BLaER1 treated with 17β-estradiol and CSF1 and Interleukin-3, amounts not matched to agents 10 nM and 100 nM (cell line): ENCODE data around the gene ZNF595.
"Not testable (repeated sequence)": the region's sequence is repeated elsewhere in the genome, so short reads cannot be mapped to it uniquely, and the experiment has no call there.

Source experiments
- H3K27ac ChIP-seq, 11 experiments: shearing (Covaris generic); formaldehyde crosslinking; 2 replicates each; pipeline ENCODE4 v1.8.1; 2022
- H3K27me3 ChIP-seq, 11 experiments: shearing (Covaris generic); formaldehyde crosslinking; 2 replicates each; pipeline ENCODE4 v1.8.1; 2022
- H3K36me3 ChIP-seq, 11 experiments: shearing (Covaris generic); formaldehyde crosslinking; 2 replicates each; pipeline ENCODE4 v1.8.1; 2022
- H3K4me1 ChIP-seq, 10 experiments: shearing (Covaris generic); formaldehyde crosslinking; 2 replicates each; pipeline ENCODE4 v1.8.1; 2022
- H3K4me2 ChIP-seq, 11 experiments: shearing (Covaris generic); formaldehyde crosslinking; 2 replicates each; pipeline ENCODE4 v1.8.1; 2022
- H3K4me3 ChIP-seq, 10 experiments: shearing (Covaris generic); formaldehyde crosslinking; 2 replicates each; pipeline ENCODE4 v1.8.1; 2022
- H3K9ac ChIP-seq, 11 experiments: shearing (Covaris generic); formaldehyde crosslinking; 2 replicates each; pipeline ENCODE4 v1.8.1; 2022
- H3K9me3 ChIP-seq, 11 experiments: shearing (Covaris generic); formaldehyde crosslinking; replicated peaks in 1 of 11; 2 replicates each; pipeline ENCODE4 v1.8.1; 2022
- H4K20me1 ChIP-seq, 11 experiments: shearing (Covaris generic); formaldehyde crosslinking; 2 replicates each; pipeline ENCODE4 v1.8.1; 2022
- Cebpa-rat ChIP-seq, 11 experiments: shearing (Covaris generic); IDR thresholded peaks; 2 replicates each; pipeline ENCODE4 v1.8.1; 2022

ZNF595 gene

GRCh38 chr4:38202-38601, 14.9 kb upstream of the ZNF595 start:
- H3K9me3 ChIP-seq: peaks cover 3 to 18% (median 4%) of the 10 kb centered on the region in 11 experiments; a peak in 12 of 22 replicates
- H3K27ac ChIP-seq, H3K4me1 ChIP-seq, H3K4me3 ChIP-seq, H3K36me3 ChIP-seq, H3K4me2 ChIP-seq, H3K9ac ChIP-seq, H3K27me3 ChIP-seq, H4K20me1 ChIP-seq: not testable (repeated sequence)

GRCh38 chr4:43375-43774, 9.7 kb upstream of the ZNF595 start:
- H4K20me1 ChIP-seq, H3K27me3 ChIP-seq, H3K9ac ChIP-seq, H3K4me2 ChIP-seq, H3K27ac ChIP-seq, H3K36me3 ChIP-seq, H3K4me1 ChIP-seq, H3K4me3 ChIP-seq: not testable (repeated sequence)
- peaks cover 3 to 16% (median 4%) of the 10 kb centered on the region in 11 experiments; a peak in 15 of 22 replicates for H3K9me3 ChIP-seq

DNA sequence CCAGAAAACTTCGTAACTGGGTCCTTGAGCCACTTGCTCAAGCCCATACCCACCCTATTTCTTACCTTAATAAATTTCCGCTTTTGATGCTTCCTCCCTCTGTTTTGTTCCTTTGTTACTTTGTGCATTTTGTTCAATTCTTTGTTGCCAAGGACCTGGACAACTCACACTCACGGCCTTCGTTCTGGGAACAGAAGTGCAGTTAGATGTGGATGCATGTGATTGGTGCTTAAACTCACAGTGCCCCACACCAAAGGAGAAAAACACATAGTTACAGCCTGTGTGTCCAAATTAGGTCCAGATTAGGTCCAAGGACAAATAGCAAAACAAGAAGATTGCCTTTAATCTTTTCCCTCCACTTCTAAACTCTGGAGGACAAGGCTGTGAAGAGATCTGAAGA, 1.9 kb upstream of the ZNF595 start:
- peak overlapping the region in 8 of 11 experiments; percentile 33 to 73 (median 67); a peak in 14 of 22 replicates for H3K4me2 ChIP-seq
- not testable (repeated sequence) for H3K9me3 ChIP-seq, H3K4me3 ChIP-seq, H3K36me3 ChIP-seq, H4K20me1 ChIP-seq, H3K27me3 ChIP-seq
- H3K4me1 ChIP-seq: peaks cover 0 to 12% (median 6%) of the 10 kb centered on the region in 10 experiments; a peak in 12 of 20 replicates
- H3K9ac ChIP-seq: peak overlapping the region in 6 of 11 experiments; percentile 42 to 68 (median 58); a peak in 6 of 22 replicates
- H3K27ac ChIP-seq: peak overlapping the region in 8 of 11 experiments; percentile 46 to 84 (median 74); a peak in 15 of 22 replicates

DNA sequence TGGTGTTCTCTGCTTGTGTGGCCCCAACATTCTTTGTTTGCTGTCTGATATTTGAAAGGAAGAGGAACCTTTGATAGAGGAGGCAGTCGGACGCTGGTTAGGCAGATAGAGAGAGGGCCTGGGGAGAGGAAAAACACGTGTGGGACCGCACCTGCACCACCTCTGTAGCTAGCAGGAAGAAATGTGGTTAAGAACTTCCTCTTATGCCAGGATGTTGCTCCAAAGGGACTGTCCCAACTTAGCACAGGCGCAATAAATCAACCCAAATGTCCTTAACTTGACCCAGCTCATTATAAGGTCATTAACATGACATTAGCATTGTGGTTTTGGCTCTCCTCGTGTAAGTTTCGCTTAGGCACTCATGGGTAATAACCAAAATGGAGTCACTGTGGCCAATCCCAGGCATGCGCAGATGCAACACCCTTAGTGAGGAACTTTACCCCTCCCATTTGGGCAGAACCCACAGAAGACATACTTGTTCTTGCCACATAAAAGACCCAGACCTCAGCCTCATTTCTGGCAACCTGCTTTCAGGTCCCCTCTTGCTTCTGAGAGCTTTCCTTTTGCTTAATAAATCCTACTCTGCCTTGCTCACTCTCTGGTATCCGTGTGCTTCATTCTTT, 1.4 kb upstream of the ZNF595 start:
- H3K27me3 ChIP-seq, H3K9ac ChIP-seq, H3K4me2 ChIP-seq, H3K4me3 ChIP-seq, H3K9me3 ChIP-seq, H3K36me3 ChIP-seq, H4K20me1 ChIP-seq: not testable (repeated sequence)
- peak overlapping the region in 5 of 11 experiments; percentile 64 to 84 (median 81); a peak in 9 of 22 replicates for H3K27ac ChIP-seq
- H3K4me1 ChIP-seq: peaks cover 0 to 12% (median 6%) of the 10 kb centered on the region in 10 experiments; a peak in 12 of 20 replicates

DNA sequence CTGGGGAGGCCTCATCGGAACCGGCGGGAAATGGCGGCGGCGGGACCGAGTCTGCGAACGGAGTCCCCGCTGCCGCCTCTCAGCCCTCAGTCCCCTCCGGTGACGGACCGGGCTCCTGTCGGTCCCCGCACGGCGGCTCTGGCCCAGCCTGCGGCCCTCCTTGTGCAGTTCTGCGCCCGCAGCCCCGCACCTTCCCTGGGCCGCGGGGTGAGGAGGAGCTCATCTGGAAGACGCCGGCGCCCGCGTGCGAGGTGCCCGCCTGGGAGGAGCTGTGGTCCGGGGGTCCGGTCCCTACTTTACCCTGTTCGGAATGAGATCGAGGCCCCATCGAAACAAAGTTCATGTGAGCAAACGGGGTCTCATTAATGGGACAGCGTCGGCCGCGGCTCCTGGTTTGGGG, 400 bp downstream of the ZNF595 start:
- not testable (repeated sequence) for H3K9ac ChIP-seq, H3K27me3 ChIP-seq, H3K4me2 ChIP-seq, H3K27ac ChIP-seq, H3K36me3 ChIP-seq, H3K4me3 ChIP-seq, H3K9me3 ChIP-seq, H4K20me1 ChIP-seq
- peaks cover 0 to 12% (median 6%) of the 10 kb centered on the region in 10 experiments; a peak in 12 of 20 replicates for H3K4me1 ChIP-seq

- peaks cover 11 to 15% (median 11%) of the 10 kb centered on the region in 11 experiments for H3K9me3 ChIP-seq
- H3K27me3 ChIP-seq, H3K4me2 ChIP-seq, H4K20me1 ChIP-seq, H3K36me3 ChIP-seq, H3K27ac ChIP-seq, H3K9ac ChIP-seq, H3K4me1 ChIP-seq, H3K4me3 ChIP-seq: not testable (repeated sequence)
Measured at GRCh38 chr4:64733-65132, 11.6 kb downstream of the ZNF595 start.

DNA sequence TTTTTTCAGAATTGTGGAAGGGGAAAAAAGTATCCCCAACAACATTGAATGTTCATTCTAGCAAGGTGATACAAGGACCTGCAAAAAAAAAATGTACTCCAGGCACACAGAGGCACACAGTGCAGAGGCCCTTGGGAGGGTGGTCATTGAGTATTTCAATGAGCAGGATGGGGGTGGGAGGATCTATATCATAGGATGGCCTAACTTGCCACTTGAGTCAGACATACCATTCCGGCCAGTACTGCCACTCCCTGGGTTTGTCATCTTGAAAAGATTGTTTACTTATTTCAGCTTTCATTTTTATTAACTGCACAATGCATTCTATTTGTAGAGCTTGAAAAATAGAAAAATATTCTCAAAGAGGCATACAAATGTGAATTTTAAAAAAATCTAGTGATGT, 18.7 kb downstream of the ZNF595 start:
- Histone ChIP-seq H3K9ac (no peak overlapping the region), H3K27me3 (no peaks in the 10 kb centered on the region), H3K9me3 (peaks cover 74 to 83% (median 80%) of the 10 kb centered on the region in 11 experiments), H3K4me2 (no peak overlapping the region), H3K4me1 (no peaks in the 10 kb centered on the region), H3K36me3 (peaks cover 0 to 3% (median 0%) of the 10 kb centered on the region in 11 experiments; a peak in 1 of 22 replicates), H3K4me3 (no peak overlapping the region), H4K20me1 (no peaks in the 10 kb centered on the region), H3K27ac (no peak overlapping the region)
- TF ChIP-seq Cebpa-rat (IDR thresholded peaks at IDR 0.05): no peak

DNA sequence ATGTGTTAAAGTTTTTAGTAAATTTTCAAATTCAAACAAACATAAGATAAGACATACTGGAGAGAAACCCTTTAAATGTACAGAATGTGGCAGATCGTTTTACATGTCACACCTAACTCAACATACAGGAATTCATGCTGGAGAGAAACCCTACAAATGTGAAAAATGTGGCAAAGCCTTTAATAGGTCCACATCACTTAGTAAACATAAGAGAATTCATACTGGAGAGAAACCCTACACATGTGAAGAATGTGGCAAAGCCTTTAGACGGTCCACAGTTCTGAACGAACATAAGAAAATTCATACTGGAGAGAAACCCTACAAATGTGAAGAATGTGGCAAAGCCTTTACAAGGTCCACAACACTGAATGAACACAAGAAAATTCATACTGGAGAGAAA, 32.8 kb downstream of the ZNF595 start:
- no peak overlapping the region for H3K9ac ChIP-seq
- no peaks in the 10 kb centered on the region for H4K20me1 ChIP-seq
- H3K36me3 ChIP-seq: no peaks in the 10 kb centered on the region
- no peaks in the 10 kb centered on the region for H3K27me3 ChIP-seq
- no peak overlapping the region for H3K4me2 ChIP-seq
- TF ChIP-seq Cebpa-rat (IDR thresholded peaks at IDR 0.05): no peak
- H3K4me1 ChIP-seq: no peaks in the 10 kb centered on the region
- H3K9me3 ChIP-seq: peaks cover 90 to 100% (median 96%) of the 10 kb centered on the region in 11 experiments
- H3K4me3 ChIP-seq: no peak overlapping the region; a peak in 1 of 20 replicates
- no peak overlapping the region for H3K27ac ChIP-seq

DNA sequence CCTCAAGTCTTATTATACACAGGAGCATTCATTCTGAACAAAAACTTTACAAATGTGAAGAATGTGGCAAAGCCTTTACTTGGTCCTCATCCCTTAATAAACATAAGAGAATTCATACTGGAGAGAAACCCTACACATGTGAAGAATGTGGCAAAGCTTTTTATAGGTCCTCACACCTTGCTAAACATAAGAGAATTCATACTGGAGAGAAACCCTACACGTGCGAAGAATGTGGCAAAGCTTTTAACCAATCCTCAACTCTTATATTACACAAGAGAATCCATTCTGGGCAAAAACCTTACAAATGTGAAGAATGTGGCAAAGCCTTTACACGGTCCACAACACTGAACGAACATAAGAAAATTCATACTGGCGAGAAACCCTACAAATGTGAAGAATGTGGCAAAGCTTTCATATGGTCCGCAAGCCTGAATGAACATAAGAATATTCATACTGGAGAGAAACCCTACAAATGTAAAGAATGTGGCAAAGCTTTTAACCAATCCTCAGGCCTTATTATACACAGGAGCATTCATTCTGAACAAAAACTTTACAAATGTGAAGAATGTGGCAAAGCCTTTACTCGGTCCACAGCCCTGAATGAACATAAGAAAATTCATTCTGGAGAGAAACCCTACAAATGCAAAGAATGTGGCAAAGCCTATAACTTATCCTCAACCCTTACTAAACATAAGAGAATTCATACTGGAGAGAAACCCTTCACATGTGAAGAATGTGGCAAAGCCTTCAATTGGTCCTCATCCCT, 33.6 kb downstream of the ZNF595 start:
- H3K9ac ChIP-seq, H4K20me1 ChIP-seq, H3K27me3 ChIP-seq, H3K27ac ChIP-seq, H3K4me3 ChIP-seq, H3K4me2 ChIP-seq, H3K36me3 ChIP-seq, H3K4me1 ChIP-seq: not testable (repeated sequence)
- H3K9me3 ChIP-seq: peaks cover 93 to 100% (median 96%) of the 10 kb centered on the region in 11 experiments

GRCh38 chr4:98386-98785, 45.3 kb downstream of the ZNF595 start:
- H3K27ac ChIP-seq: no peak overlapping the region
- no peak overlapping the region for H3K4me2 ChIP-seq
- no peaks in the 10 kb centered on the region for H3K27me3 ChIP-seq
- H3K4me1 ChIP-seq: no peaks in the 10 kb centered on the region
- no peaks in the 10 kb centered on the region for H4K20me1 ChIP-seq
- no peak overlapping the region for H3K4me3 ChIP-seq
- H3K36me3 ChIP-seq: no peaks in the 10 kb centered on the region; a peak in 2 of 22 replicates
- TF ChIP-seq Cebpa-rat (IDR thresholded peaks at IDR 0.05): no peak
- no peak overlapping the region for H3K9ac ChIP-seq
- H3K9me3 ChIP-seq: peaks cover 92 to 99% (median 98%) of the 10 kb centered on the region in 11 experiments
